K562 (cell line): ENCODE measurements around the gene CCDC187. TPM values are rescaled to one million over a fixed set of nuclear protein-coding genes. Genes with fewer than 3 reads are reported as not detected.

Experiments
- ATAC-seq: fragments of 200-7000 bp; cut with Tn5 transposase; 3 replicates; pipeline ENCODE4 v1.9.1; 2020; ENCODE audit warnings: moderate library complexity
- BruUV-seq: library from RNA; stranded (reverse); fragments of 400-500 nt; replicated peaks from 2 replicates; lab custom pipeline; 2021; lab: Mats Ljungman, UMichigan
- CTCF ChIA-PET: fragments of 300-600 bp; formaldehyde crosslinking; extraction: SDS; loops from one replicate; lab custom pipeline; 2021; ENCODE audit warnings: low intra/inter-chr PET ratio; lab: Yijun Ruan, JAX
- POLR2A ChIA-PET: fragments of 300-600, 350-650 bp; sonication (Branson Sonifier 250); formaldehyde crosslinking; extraction: SDS; loops from one replicate; lab custom pipeline; 2021; ENCODE audit warnings: antibody characterized with exemption, inconsistent platforms; lab: Yijun Ruan, JAX
- DNase-seq, 4 experiments: peaks; one replicate each; pipeline versions ENCODE4 v3.0.0 to v3.0.0-alpha.2; 2011 to 2018; ENCODE audit warnings: low spot score in 3 of 4, mixed read lengths in 3 of 4; ENCODE audit errors: extremely low read depth in 1 of 4
- FAIRE-seq: peaks from 2 replicates; lab custom pipeline; 2011; peaks lifted over from hg19 to GRCh38; lab: Jason Lieb, UNC
- H2AFZ ChIP-seq: 2 replicates; pipeline ENCODE4 v1.6.0; 2011; ENCODE audit warnings: low read depth, low read length, control low read depth, inconsistent platforms
- H3K27ac ChIP-seq: fragments of 200-600 bp; 3 replicates; pipeline ENCODE4 v1.8.0; 2011; ENCODE audit warnings: low read depth, mild to moderate bottlenecking, control low read depth, inconsistent platforms, low read length, moderate library complexity, mixed read lengths; ENCODE audit errors: extremely low read depth
- H3K27me3 ChIP-seq, 2 experiments: fragments of 300-600 bp in 1 of 2; 2 replicates in 1 of 2; 3 replicates in 1 of 2; pipeline versions ENCODE4 v1.6.0 to v1.8.0; 2011; ENCODE audit warnings: inconsistent platforms in 2 of 2, low read length in 2 of 2, mild to moderate bottlenecking in 1 of 2, mixed read lengths in 1 of 2, moderate library complexity in 1 of 2; ENCODE audit not compliant: control insufficient read depth in 2 of 2, insufficient read depth in 2 of 2
- H3K36me3 ChIP-seq: fragments of 300-600 bp; 3 replicates; pipeline ENCODE4 v1.8.0; 2011; ENCODE audit warnings: mild to moderate bottlenecking, low read length, inconsistent platforms; ENCODE audit not compliant: control insufficient read depth, insufficient read depth
- H3K4me1 ChIP-seq, 2 experiments: fragments of 200-600 bp in 1 of 2; replicated peaks in 1 of 2; 2 replicates in 1 of 2; 3 replicates in 1 of 2; pipeline versions ENCODE4 v1.5.1 to v1.8.0; 2011; ENCODE audit warnings: inconsistent platforms in 2 of 2, low read length in 2 of 2, mild to moderate bottlenecking in 1 of 2, mixed read lengths in 1 of 2, moderate library complexity in 1 of 2; ENCODE audit not compliant: control insufficient read depth in 2 of 2, insufficient read depth in 2 of 2
- H3K4me2 ChIP-seq: 2 replicates; pipeline ENCODE4 v1.6.1; 2011; ENCODE audit warnings: low read length, control low read depth, inconsistent platforms, mixed read lengths; ENCODE audit not compliant: insufficient read depth
- H3K4me3 ChIP-seq: fragments of 200-600 bp; sonication (generic), shearing (Covaris generic); 2 replicates; pipeline ENCODE4 v1.5.1; 2016; ENCODE audit warnings: control low read depth, inconsistent platforms
- H3K79me2 ChIP-seq: fragments of 200-600 bp; 3 replicates; pipeline ENCODE4 v1.8.0; 2011; ENCODE audit warnings: low read length, inconsistent platforms; ENCODE audit not compliant: control insufficient read depth, insufficient read depth
- H3K9ac ChIP-seq, 2 experiments: 2 replicates each; pipeline versions ENCODE4 v1.6.0 to v1.6.1; 2011; ENCODE audit warnings: low read depth in 2 of 2, low read length in 2 of 2, control low read depth in 1 of 2, inconsistent platforms in 1 of 2, mild to moderate bottlenecking in 1 of 2, mixed read lengths in 1 of 2; ENCODE audit not compliant: insufficient read depth in 1 of 2
- H3K9me1 ChIP-seq: one replicate; pipeline ENCODE4 v1.6.0; 2011; ENCODE audit warnings: inconsistent platforms, mild to moderate bottlenecking, low read length, moderate library complexity; ENCODE audit not compliant: control insufficient read depth, insufficient read depth
- H3K9me3 ChIP-seq: replicated peaks from 2 replicates; pipeline ENCODE4 v1.5.1; 2011; ENCODE audit warnings: low read depth, low read length, inconsistent platforms; ENCODE audit not compliant: control insufficient read depth, insufficient read depth
- H4K20me1 ChIP-seq: replicated peaks from 2 replicates; pipeline ENCODE4 v1.6.1; 2011; ENCODE audit warnings: low read length, inconsistent platforms, mixed read lengths; ENCODE audit not compliant: control insufficient read depth, insufficient read depth
- BCL6 ChIP-seq: fragments of 250-450 bp; sonication (Bioruptor Pico); IDR thresholded peaks from 2 replicates; pipeline ENCODE4 v1.4.0; 2020
- IFI16 ChIP-seq: fragments of 250-450 bp; sonication (Bioruptor Pico); IDR thresholded peaks from 2 replicates; pipeline ENCODE4 v2.1.2; 2022; ENCODE audit warnings: mild to moderate bottlenecking, inconsistent platforms
- JUND ChIP-seq, 2 experiments: IDR thresholded peaks; 2 replicates in 1 of 2; 3 replicates in 1 of 2; pipeline ENCODE4 v1.6.1; 2011; ENCODE audit warnings: borderline replicate concordance in 2 of 2, low read depth in 2 of 2, low read length in 2 of 2, improper control_type of control experiment in 1 of 2, missing biosample characterization in 1 of 2, missing genetic modification characterization in 1 of 2, missing genetic modification reagents in 1 of 2
- PTTG1 ChIP-seq: fragments of 450-650 bp; IDR thresholded peaks from 2 replicates; pipeline ENCODE4 v1.6.1; 2016; ENCODE audit warnings: low read depth, mild to moderate bottlenecking, missing genetic modification characterization, missing compliant biosample characterization
- ZFPM2 ChIP-seq: fragments of 250-450 bp; sonication (Bioruptor Pico); IDR thresholded peaks from 2 replicates; pipeline ENCODE4 v1.5.1; 2022; ENCODE audit warnings: mild to moderate bottlenecking
- WGBS: fragments of 100-300 bp; shearing (Covaris generic); methylation state at CpG from one replicate; pipeline ENCODE4 v1.1.6; 2016; ENCODE audit warnings: low coverage, mixed read lengths; ENCODE audit not compliant: insufficient coverage; ENCODE audit errors: missing lambda C conversion rate; 5-methylcytosine and 5-hydroxymethylcytosine counted together
- in situ Hi-C: fragments of 300-500 bp; cut with MboI; formaldehyde crosslinking; loops from 4 replicates; pipeline ENCODE4 v1.15.0; 2018; ENCODE audit warnings: inconsistent platforms, mixed read lengths
- intact Hi-C: fragments of 100-400 bp; cut with micrococcal nuclease; formaldehyde crosslinking; loops from 2 replicates; pipeline ENCODE4 v1.14.2; 2022
- polyA plus RNA-seq, 8 experiments: library from polyadenylated mRNA; depleted of rRNA in 4 of 8; stranded (reverse) in 5 of 8; unstranded in 3 of 8; fragments of >200 nt; fragmentation: Nextera tagmentation in 2 of 8; fragmentation: Illumina TruSeq in 1 of 8; extraction: Ambion mirVana in 2 of 8; extraction: Trizol in 1 of 8; gene quantifications; 2 replicates each; pipeline versions ENCODE4 v1.2.1 to v1.2.3, GENCODE V29; 2011 to 2014; ENCODE audit warnings: inconsistent platforms in 1 of 8, missing spikeins in 1 of 8
- total RNA-seq, 7 experiments: library from RNA; depleted of rRNA in 6 of 7; stranded (reverse); fragments of >200 nt in 6 of 7; fragmentation: Illumina TruSeq in 2 of 7; extraction: Trizol in 2 of 7; gene quantifications; 2 replicates each; pipeline versions ENCODE4 v1.2.1 to v1.2.3, GENCODE V29; 2011 to 2021; ENCODE audit warnings: low replicate concordance in 1 of 7
- TF ChIP-seq, protein P1 (sequence below): sonication (generic); formaldehyde crosslinking; IDR thresholded peaks from 2 replicates; pipeline ENCODE4 v1.8.0; 2022; ENCODE audit warnings: missing genetic modification reagents, mild to moderate bottlenecking, moderate library complexity, borderline replicate concordance
- TF ChIP-seq, protein P2 (sequence below): sonication (generic); formaldehyde crosslinking; IDR thresholded peaks from 2 replicates; pipeline ENCODE4 v1.8.1; 2023; ENCODE audit warnings: mild to moderate bottlenecking, missing genetic modification reagents
- TF ChIP-seq, protein P3 (sequence below), 3 experiments: fragments of 200-800 bp in 1 of 3; fragments of 250-450 bp in 1 of 3; fragments of 450-650 bp in 1 of 3; sonication (Bioruptor Pico) in 1 of 3; sonication (Bioruptor generic) in 1 of 3; formaldehyde crosslinking in 1 of 3; IDR thresholded peaks; 2 replicates each; pipeline versions ENCODE4 v1.6.1 to v1.8.0; 2016 to 2022; ENCODE audit warnings: mild to moderate bottlenecking in 2 of 3, missing genetic modification characterization in 2 of 3, missing compliant biosample characterization in 1 of 3, moderate library complexity in 1 of 3
- TF ChIP-seq, protein P4 (sequence below): fragments of 250-450 bp; sonication (Bioruptor Pico); IDR thresholded peaks from 2 replicates; pipeline ENCODE4 v1.5.0; 2022; ENCODE audit warnings: mild to moderate bottlenecking

The CCDC187 gene
- total and polyA plus RNA-seq, 9 of the 15 experiments (the other 6 are each of a cell fraction or from before 2014, with no cell fraction given): not detected

DNA sequence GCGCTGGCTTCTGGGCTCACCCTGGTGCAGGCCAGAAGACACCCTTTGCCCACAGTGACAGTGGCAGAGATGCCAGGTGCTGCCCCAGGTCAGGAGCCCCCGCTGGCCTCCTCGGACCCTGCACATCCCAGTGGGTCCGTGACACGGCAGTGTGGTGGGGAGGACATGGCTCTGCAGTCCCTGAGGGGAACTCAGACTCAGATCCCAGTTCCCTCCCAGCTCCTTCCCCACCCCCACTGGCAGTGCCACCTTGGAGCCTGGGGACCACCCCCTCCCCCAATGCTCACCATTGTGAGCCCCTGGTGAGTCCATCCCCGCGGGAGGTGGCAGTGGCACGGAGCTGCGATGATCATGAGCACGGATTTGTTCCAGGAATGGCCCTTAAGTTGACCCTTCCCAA lies 562 bp upstream of the CCDC187 start:
- Histone ChIP-seq H3K27me3 (peaks cover 14 to 54% of the 10 kb centered on the region in 2 experiments; a peak in 4 of 5 replicates), H3K79me2 (no peaks in the 10 kb centered on the region), H3K4me2 (no peak overlapping the region), H3K9me1 (no peaks in the 10 kb centered on the region), H3K27ac (no peak overlapping the region), H3K4me1 (peaks cover 5 to 50% of the 10 kb centered on the region in 2 experiments; a peak in 3 of 5 replicates), H2AFZ (no peak overlapping the region), H3K9me3 (peaks cover 12% of the 10 kb centered on the region; the same call in 1 of the 2 replicates), H3K36me3 (no peaks in the 10 kb centered on the region; the same call in 2 of the 3 replicates), H3K9ac (no peak overlapping the region), H4K20me1 (no peaks in the 10 kb centered on the region; the same call in none of the 2 replicates), H3K4me3 (no peak overlapping the region)
- in situ Hi-C loops (no loop called here), intact Hi-C loops (no loop called here)
- 11% methylated on average over 10 of the region's 10 CpGs for WGBS
- ChIA-PET CTCF (interaction anchor here (0.6 kb wide), 1 partner anchor 23 kb away, joined by 3 read pairs; no protein-coding TSS in a partner anchor), POLR2A (interaction anchor here (0.7 kb wide), 1 partner anchor 234 kb away, joined by 3 read pairs; no protein-coding TSS in a partner anchor)
- DNase-seq: no peak
- TF ChIP-seq, protein P1, sequence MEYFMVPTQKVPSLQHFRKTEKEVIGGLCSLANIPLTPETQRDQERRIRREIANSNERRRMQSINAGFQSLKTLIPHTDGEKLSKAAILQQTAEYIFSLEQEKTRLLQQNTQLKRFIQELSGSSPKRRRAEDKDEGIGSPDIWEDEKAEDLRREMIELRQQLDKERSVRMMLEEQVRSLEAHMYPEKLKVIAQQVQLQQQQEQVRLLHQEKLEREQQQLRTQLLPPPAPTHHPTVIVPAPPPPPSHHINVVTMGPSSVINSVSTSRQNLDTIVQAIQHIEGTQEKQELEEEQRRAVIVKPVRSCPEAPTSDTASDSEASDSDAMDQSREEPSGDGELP (CRISPR knock-in tag): no peak
- TF ChIP-seq, protein P2, sequence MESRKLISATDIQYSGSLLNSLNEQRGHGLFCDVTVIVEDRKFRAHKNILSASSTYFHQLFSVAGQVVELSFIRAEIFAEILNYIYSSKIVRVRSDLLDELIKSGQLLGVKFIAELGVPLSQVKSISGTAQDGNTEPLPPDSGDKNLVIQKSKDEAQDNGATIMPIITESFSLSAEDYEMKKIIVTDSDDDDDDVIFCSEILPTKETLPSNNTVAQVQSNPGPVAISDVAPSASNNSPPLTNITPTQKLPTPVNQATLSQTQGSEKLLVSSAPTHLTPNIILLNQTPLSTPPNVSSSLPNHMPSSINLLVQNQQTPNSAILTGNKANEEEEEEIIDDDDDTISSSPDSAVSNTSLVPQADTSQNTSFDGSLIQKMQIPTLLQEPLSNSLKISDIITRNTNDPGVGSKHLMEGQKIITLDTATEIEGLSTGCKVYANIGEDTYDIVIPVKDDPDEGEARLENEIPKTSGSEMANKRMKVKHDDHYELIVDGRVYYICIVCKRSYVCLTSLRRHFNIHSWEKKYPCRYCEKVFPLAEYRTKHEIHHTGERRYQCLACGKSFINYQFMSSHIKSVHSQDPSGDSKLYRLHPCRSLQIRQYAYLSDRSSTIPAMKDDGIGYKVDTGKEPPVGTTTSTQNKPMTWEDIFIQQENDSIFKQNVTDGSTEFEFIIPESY (CRISPR knock-in tag): no peak
- TF ChIP-seq BCL6: no peak
- TF ChIP-seq, protein P3, sequence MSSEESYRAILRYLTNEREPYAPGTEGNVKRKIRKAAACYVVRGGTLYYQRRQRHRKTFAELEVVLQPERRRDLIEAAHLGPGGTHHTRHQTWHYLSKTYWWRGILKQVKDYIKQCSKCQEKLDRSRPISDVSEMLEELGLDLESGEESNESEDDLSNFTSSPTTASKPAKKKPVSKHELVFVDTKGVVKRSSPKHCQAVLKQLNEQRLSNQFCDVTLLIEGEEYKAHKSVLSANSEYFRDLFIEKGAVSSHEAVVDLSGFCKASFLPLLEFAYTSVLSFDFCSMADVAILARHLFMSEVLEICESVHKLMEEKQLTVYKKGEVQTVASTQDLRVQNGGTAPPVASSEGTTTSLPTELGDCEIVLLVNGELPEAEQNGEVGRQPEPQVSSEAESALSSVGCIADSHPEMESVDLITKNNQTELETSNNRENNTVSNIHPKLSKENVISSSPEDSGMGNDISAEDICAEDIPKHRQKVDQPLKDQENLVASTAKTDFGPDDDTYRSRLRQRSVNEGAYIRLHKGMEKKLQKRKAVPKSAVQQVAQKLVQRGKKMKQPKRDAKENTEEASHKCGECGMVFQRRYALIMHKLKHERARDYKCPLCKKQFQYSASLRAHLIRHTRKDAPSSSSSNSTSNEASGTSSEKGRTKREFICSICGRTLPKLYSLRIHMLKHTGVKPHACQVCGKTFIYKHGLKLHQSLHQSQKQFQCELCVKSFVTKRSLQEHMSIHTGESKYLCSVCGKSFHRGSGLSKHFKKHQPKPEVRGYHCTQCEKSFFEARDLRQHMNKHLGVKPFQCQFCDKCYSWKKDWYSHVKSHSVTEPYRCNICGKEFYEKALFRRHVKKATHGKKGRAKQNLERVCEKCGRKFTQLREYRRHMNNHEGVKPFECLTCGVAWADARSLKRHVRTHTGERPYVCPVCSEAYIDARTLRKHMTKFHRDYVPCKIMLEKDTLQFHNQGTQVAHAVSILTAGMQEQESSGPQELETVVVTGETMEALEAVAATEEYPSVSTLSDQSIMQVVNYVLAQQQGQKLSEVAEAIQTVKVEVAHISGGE (CRISPR knock-in tag; IDR thresholded peaks at IDR 0.05): no peak
- no peak for TF ChIP-seq JUND (IDR thresholded peaks at IDR 0.05; ENCODE audit: borderline replicate concordance, low read depth, low read length)
- TF ChIP-seq JUND (tag; IDR thresholded peaks at IDR 0.05; ENCODE audit: borderline replicate concordance, low read depth, low read length): no peak
- no peak for TF ChIP-seq ZFPM2 (CRISPR knock-in tag)
- TF ChIP-seq PTTG1 (tag): no peak
- TF ChIP-seq, protein P4, sequence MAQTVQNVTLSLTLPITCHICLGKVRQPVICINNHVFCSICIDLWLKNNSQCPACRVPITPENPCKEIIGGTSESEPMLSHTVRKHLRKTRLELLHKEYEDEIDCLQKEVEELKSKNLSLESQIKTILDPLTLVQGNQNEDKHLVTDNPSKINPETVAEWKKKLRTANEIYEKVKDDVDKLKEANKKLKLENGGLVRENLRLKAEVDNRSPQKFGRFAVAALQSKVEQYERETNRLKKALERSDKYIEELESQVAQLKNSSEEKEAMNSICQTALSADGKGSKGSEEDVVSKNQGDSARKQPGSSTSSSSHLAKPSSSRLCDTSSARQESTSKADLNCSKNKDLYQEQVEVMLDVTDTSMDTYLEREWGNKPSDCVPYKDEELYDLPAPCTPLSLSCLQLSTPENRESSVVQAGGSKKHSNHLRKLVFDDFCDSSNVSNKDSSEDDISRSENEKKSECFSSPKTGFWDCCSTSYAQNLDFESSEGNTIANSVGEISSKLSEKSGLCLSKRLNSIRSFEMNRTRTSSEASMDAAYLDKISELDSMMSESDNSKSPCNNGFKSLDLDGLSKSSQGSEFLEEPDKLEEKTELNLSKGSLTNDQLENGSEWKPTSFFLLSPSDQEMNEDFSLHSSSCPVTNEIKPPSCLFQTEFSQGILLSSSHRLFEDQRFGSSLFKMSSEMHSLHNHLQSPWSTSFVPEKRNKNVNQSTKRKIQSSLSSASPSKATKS (CRISPR knock-in tag): no peak
- no peak for TF ChIP-seq IFI16 (CRISPR knock-in tag)
- BruUV-seq: no TSS peak
- FAIRE-seq: no peak
- ATAC-seq: no peak
